Keratinocyte (primary cell): Measurements from ENCODE around the gene GAB2. TPM values are rescaled to one million over a fixed set of nuclear protein-coding genes. Genes with fewer than 3 reads are reported as not detected.

Experiments used
- DNase-seq: peaks from one replicate; pipeline ENCODE4 v3.0.0-alpha.2; 2011; ENCODE audit warnings: low read depth, missing footprints, low spot score
- FAIRE-seq: peaks from 2 replicates; lab custom pipeline; 2011; peaks lifted over from hg19 to GRCh38; lab: Jason Lieb, UNC
- H2AFZ ChIP-seq: 2 replicates; pipeline ENCODE4 v1.6.0; 2012; ENCODE audit warnings: low read length, control low read depth, inconsistent platforms; ENCODE audit not compliant: control insufficient read depth
- H3K27ac ChIP-seq: 2 replicates; pipeline ENCODE4 v1.5.1; 2011; ENCODE audit warnings: low read length; ENCODE audit not compliant: control insufficient read depth, insufficient read depth
- H3K27me3 ChIP-seq: 3 replicates; pipeline ENCODE4 v1.6.0; 2011; ENCODE audit warnings: low read length; ENCODE audit not compliant: control insufficient read depth, insufficient read depth; ENCODE audit errors: extremely low read depth
- H3K36me3 ChIP-seq, 2 experiments: 2 replicates in 1 of 2; 3 replicates in 1 of 2; pipeline ENCODE4 v1.5.1; 2011; ENCODE audit warnings: low read length in 2 of 2, mild to moderate bottlenecking in 1 of 2; ENCODE audit not compliant: control insufficient read depth in 2 of 2, insufficient read depth in 2 of 2; ENCODE audit errors: extremely low read depth in 1 of 2
- H3K4me1 ChIP-seq: 3 replicates; pipeline ENCODE4 v1.5.1; 2011; ENCODE audit warnings: low read length; ENCODE audit not compliant: control insufficient read depth, insufficient read depth; ENCODE audit errors: extremely low read depth
- H3K4me2 ChIP-seq: 3 replicates; pipeline ENCODE4 v1.6.0; 2011; ENCODE audit warnings: low read depth, low read length; ENCODE audit not compliant: control insufficient read depth, insufficient read depth; ENCODE audit errors: extremely low read depth
- H3K4me3 ChIP-seq, 3 experiments: fragments of 200-600 bp in 1 of 3; sonication (generic) in 1 of 3; 2 replicates in 2 of 3; 3 replicates in 1 of 3; pipeline ENCODE4 v1.5.1; 2011 to 2016; ENCODE audit warnings: low read length in 3 of 3, mild to moderate bottlenecking in 3 of 3, control low read depth in 2 of 3, inconsistent platforms in 1 of 3, low read depth in 1 of 3, mixed read lengths in 1 of 3, mixed run types in 1 of 3, moderate library complexity in 1 of 3; ENCODE audit not compliant: control insufficient read depth in 2 of 3, insufficient read depth in 2 of 3; ENCODE audit errors: extremely low read depth in 1 of 3
- H3K79me2 ChIP-seq: 2 replicates; pipeline ENCODE4 v1.6.0; 2012; ENCODE audit warnings: low read length; ENCODE audit not compliant: control insufficient read depth, insufficient read depth
- H3K9ac ChIP-seq: 3 replicates; pipeline ENCODE4 v1.6.0; 2011; ENCODE audit warnings: low read length; ENCODE audit not compliant: control insufficient read depth, insufficient read depth; ENCODE audit errors: extremely low read depth
- H3K9me1 ChIP-seq: 3 replicates; pipeline ENCODE4 v1.6.0; 2011; ENCODE audit warnings: low read length; ENCODE audit not compliant: control insufficient read depth, insufficient read depth; ENCODE audit errors: extremely low read depth
- H3K9me3 ChIP-seq: 2 replicates; pipeline ENCODE4 v1.5.1; 2012; ENCODE audit warnings: low read depth, low read length; ENCODE audit not compliant: control insufficient read depth
- H4K20me1 ChIP-seq: 3 replicates; pipeline ENCODE4 v1.6.0; 2011; ENCODE audit warnings: low read length; ENCODE audit not compliant: control insufficient read depth, insufficient read depth; ENCODE audit errors: extremely low read depth
- CTCF ChIP-seq, 3 experiments: IDR thresholded peaks in 1 of 3; conservative IDR thresholded peaks in 1 of 3; optimal IDR thresholded peaks in 1 of 3; 2 replicates in 2 of 3; 3 replicates in 1 of 3; pipeline versions ENCODE3 to v1.5.1; 2011; ENCODE audit warnings: low read length in 3 of 3, mild to moderate bottlenecking in 3 of 3, moderate library complexity in 2 of 3, control low read depth in 1 of 3, inconsistent platforms in 1 of 3; ENCODE audit not compliant: insufficient read depth in 2 of 3; ENCODE audit errors: extremely low read depth in 1 of 3
- EZH2 ChIP-seq: IDR thresholded peaks from one replicate; pipeline ENCODE4 v1.6.1; 2012; ENCODE audit warnings: inconsistent platforms, mild to moderate bottlenecking, low read length, moderate library complexity
- dilution Hi-C: fragments of 300-500 bp; cut with MboI; formaldehyde crosslinking; loops from one replicate; pipeline ENCODE4 v1.7.0; 2020; ENCODE audit warnings: low sequenced_read_pairs; ENCODE audit not compliant: extremely low pct_ligation_motif_present
- polyA plus RNA-seq, 5 experiments: library from polyadenylated mRNA; depleted of rRNA in 3 of 5; stranded (reverse) in 3 of 5; stranded (forward) in 1 of 5; unstranded in 1 of 5; fragments of >200 nt; gene quantifications; 1 replicate in 1 of 5; 2 replicates in 3 of 5; 3 replicates in 1 of 5; pipeline versions ENCODE4 v1.2.1 to v1.2.3, GENCODE V29; 2011 to 2012; ENCODE audit warnings: missing spikeins in 2 of 5, low read depth in 1 of 5, low replicate concordance in 1 of 5

The GAB2 gene
- polyA plus RNA-seq, 1 donor (not counting 4 experiments of a cell fraction or from before 2014, with no cell fraction given) = 0.68 TPM

- Histone ChIP-seq H3K36me3 (peaks cover 5 to 9% of the 10 kb centered on the region in 2 experiments), H3K4me3 (no peak overlapping the region)
- FAIRE-seq = no peak
These were observed 209.1 kb downstream of the GAB2 start for GRCh38 chr11:78208257-78209165.

GRCh38 chr11:78207532-78208256, 209.9 kb downstream of the GAB2 start:
- Histone ChIP-seq H3K4me3 (no peak overlapping the region), H2AFZ (no peak overlapping the region), H3K9me1 (no peaks in the 10 kb centered on the region), H3K4me1 (no peaks in the 10 kb centered on the region), H3K27ac (no peak overlapping the region), H3K4me2 (no peak overlapping the region), H3K9me3 (no peaks in the 10 kb centered on the region), H3K27me3 (no peaks in the 10 kb centered on the region), H3K9ac (no peak overlapping the region), H3K36me3 (peaks cover 5 to 8% of the 10 kb centered on the region in 2 experiments), H3K79me2 (no peaks in the 10 kb centered on the region), H4K20me1 (no peaks in the 10 kb centered on the region)
- FAIRE-seq = no peak
- TF ChIP-seq CTCF (optimal IDR thresholded peaks at IDR 0.05 in 1 of 3, IDR thresholded peaks at IDR 0.05 in 1 of 3, conservative IDR thresholded peaks at IDR 0.05 in 1 of 3; ENCODE audit: extremely low read depth in 1 of 3, insufficient read depth in 2 of 3, low read length in 3 of 3) = no peak
- dilution Hi-C loops = no loop called here
- DNase-seq = no peak

More at GRCh38 chr11:78208257-78209165, 209.1 kb downstream of the GAB2 start:
- peaks cover under 1% of the 10 kb centered on the region for H3K9me1 ChIP-seq
- H3K4me1 ChIP-seq = no peaks in the 10 kb centered on the region
- no peaks in the 10 kb centered on the region for H3K27me3 ChIP-seq
- H3K79me2 ChIP-seq = peaks cover 4% of the 10 kb centered on the region
- no peaks in the 10 kb centered on the region for H4K20me1 ChIP-seq
- H3K4me2 ChIP-seq = no peak overlapping the region
- no peak for DNase-seq
- H3K9me3 ChIP-seq = no peaks in the 10 kb centered on the region
- dilution Hi-C loops = no loop called here
- no peak overlapping the region for H3K27ac ChIP-seq
- no peak overlapping the region for H2AFZ ChIP-seq
- TF ChIP-seq EZH2 (no peak), CTCF (optimal IDR thresholded peaks at IDR 0.05 in 1 of 3, IDR thresholded peaks at IDR 0.05 in 1 of 3, conservative IDR thresholded peaks at IDR 0.05 in 1 of 3; ENCODE audit: extremely low read depth in 1 of 3, insufficient read depth in 2 of 3, low read length in 3 of 3) (no peak)
- no peak overlapping the region for H3K9ac ChIP-seq
